WTC11 (cell line): Measurements from ENCODE around the gene DMP1.

Experiments
- AFF4 ChIP-seq: sonication (generic); formaldehyde crosslinking; IDR thresholded peaks from 2 replicates; pipeline ENCODE4 v1.8.1; 2023; ENCODE audit warnings: mild to moderate bottlenecking, missing genetic modification reagents, borderline replicate concordance
- CTCF ChIP-seq: fragments of 200-600 bp; IDR thresholded peaks from 2 replicates; pipeline ENCODE4 v1.8.0; 2022; ENCODE audit warnings: antibody characterized with exemption
- IRF1 ChIP-seq: sonication (generic); formaldehyde crosslinking; IDR thresholded peaks from 2 replicates; pipeline ENCODE4 v1.8.0; 2023; ENCODE audit warnings: missing genetic modification reagents
- IRF2 ChIP-seq: sonication (generic); formaldehyde crosslinking; IDR thresholded peaks from 2 replicates; pipeline ENCODE4 v1.8.0; 2022; ENCODE audit warnings: low read depth, missing genetic modification reagents, borderline replicate concordance
- MAX ChIP-seq: sonication (generic); formaldehyde crosslinking; IDR thresholded peaks from 2 replicates; pipeline ENCODE4 v1.8.0; 2022; ENCODE audit warnings: mild to moderate bottlenecking, missing genetic modification reagents
- NR1H2 ChIP-seq: sonication (generic); formaldehyde crosslinking; IDR thresholded peaks from 2 replicates; pipeline ENCODE4 v1.9.0; 2021; ENCODE audit warnings: mild to moderate bottlenecking, moderate library complexity, missing genetic modification reagents
- TCF7 ChIP-seq: sonication (generic); formaldehyde crosslinking; IDR thresholded peaks from 2 replicates; pipeline ENCODE4 v1.8.0; 2022; ENCODE audit warnings: mild to moderate bottlenecking, low read depth, missing genetic modification reagents, moderate library complexity
- ZBTB43 ChIP-seq: sonication (generic); formaldehyde crosslinking; IDR thresholded peaks from 2 replicates; pipeline ENCODE4 v1.8.1; 2023; ENCODE audit warnings: mild to moderate bottlenecking, missing genetic modification reagents
- ZNF416 ChIP-seq: fragments of 250-450 bp; sonication (Bioruptor Pico); IDR thresholded peaks from 2 replicates; pipeline ENCODE4 v1.9.0; 2021; ENCODE audit warnings: mild to moderate bottlenecking, inconsistent platforms

- TF ChIP-seq IRF2 (CRISPR knock-in tag): no peak
- TF ChIP-seq CTCF: no peak
- TF ChIP-seq MAX: no peak
- TF ChIP-seq NR1H2 (CRISPR knock-in tag): no peak
- no peak for TF ChIP-seq TCF7 (CRISPR knock-in tag)
- no peak for TF ChIP-seq ZNF416 (CRISPR knock-in tag)
- TF ChIP-seq ZBTB43 (CRISPR knock-in tag): no peak
- TF ChIP-seq AFF4 (CRISPR knock-in tag): no peak
- TF ChIP-seq IRF1 (CRISPR knock-in tag): no peak
Observed at GRCh38 chr4:87649980-87650379, at the start of gene DMP1.
